Measurements from ENCODE around the gene LENG8.
A peak's percentile ranks its signal among the peaks of the same experiment; 100 is the strongest.

GRCh38 chr19:54478677-54479266 is 29.8 kb downstream of the LENG8 start:
- TF ChIP-seq CTCF (IDR thresholded peaks at IDR 0.05; ENCODE audit: insufficient read depth, low read length) (peak; percentile 31), GABPA (IDR thresholded peaks at IDR 0.05; ENCODE audit: low read depth) (no peak)

Data from HL-60 (cell line).